ENCODE measurements around the gene PREB.
"Not testable (repeated sequence)": the region's sequence is repeated elsewhere in the genome, so short reads cannot be mapped to it uniquely, and the experiment has no call there.

The PREB gene

DNA sequence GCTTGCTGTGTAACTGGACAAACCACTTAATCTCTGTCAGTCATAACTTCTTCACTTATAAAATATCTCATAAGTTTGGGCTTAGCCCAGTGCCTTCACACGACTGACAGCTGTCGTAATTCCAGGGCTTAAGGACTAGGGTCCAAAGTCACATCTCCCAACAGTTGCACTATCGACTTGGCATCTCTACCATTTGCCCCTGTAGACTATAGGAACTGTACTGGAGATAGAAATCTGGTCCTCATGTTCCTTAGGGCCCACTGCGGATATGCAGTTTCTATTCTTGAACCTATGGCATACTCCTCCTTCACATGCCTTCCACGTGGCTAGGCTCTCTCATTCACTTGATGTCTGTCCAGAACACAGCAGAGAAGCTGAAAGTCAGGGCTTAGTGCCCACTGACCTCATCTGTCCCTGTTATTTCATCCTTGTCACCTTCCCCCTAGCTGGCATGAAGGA lies 8.2 kb downstream of the PREB start:
- TF ChIP-seq, protein P1, sequence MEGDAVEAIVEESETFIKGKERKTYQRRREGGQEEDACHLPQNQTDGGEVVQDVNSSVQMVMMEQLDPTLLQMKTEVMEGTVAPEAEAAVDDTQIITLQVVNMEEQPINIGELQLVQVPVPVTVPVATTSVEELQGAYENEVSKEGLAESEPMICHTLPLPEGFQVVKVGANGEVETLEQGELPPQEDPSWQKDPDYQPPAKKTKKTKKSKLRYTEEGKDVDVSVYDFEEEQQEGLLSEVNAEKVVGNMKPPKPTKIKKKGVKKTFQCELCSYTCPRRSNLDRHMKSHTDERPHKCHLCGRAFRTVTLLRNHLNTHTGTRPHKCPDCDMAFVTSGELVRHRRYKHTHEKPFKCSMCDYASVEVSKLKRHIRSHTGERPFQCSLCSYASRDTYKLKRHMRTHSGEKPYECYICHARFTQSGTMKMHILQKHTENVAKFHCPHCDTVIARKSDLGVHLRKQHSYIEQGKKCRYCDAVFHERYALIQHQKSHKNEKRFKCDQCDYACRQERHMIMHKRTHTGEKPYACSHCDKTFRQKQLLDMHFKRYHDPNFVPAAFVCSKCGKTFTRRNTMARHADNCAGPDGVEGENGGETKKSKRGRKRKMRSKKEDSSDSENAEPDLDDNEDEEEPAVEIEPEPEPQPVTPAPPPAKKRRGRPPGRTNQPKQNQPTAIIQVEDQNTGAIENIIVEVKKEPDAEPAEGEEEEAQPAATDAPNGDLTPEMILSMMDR (IDR thresholded peaks at IDR 0.05; ENCODE audit: control insufficient read depth, insufficient read depth, low read depth, low read length, missing control alignments), result no peak
- H3K4me3 ChIP-seq (ENCODE audit: control insufficient read depth, low read depth, low read length), result no peak overlapping the region
- DNase-seq (ENCODE audit: low read depth), result no peak

DNA sequence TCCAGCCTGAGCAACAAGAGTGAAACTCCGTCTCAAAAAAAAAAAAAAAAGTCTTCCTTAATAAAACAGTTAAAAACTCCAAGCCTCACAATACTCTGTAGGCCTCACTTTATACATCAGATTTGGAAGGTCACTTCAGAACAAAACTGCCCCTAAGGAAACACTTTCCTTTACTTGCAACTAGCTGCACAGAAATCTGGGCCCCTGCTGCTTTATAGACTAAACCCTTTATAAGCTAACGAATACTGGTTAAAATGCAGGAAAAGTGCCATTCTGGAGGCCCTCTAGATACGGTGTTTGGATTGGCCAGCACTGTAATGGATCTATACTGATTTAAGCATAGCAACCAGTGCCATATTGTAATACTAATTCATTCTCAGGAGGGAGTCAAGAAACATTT lies 9.3 kb downstream of the PREB start:
- DNase-seq (ENCODE audit: low read depth), result no peak
- TF ChIP-seq, protein P1 (IDR thresholded peaks at IDR 0.05; ENCODE audit: control insufficient read depth, insufficient read depth, low read depth, low read length, missing control alignments), result no peak
- no peak overlapping the region for H3K4me3 ChIP-seq (ENCODE audit: control insufficient read depth, low read depth, low read length)

DNA sequence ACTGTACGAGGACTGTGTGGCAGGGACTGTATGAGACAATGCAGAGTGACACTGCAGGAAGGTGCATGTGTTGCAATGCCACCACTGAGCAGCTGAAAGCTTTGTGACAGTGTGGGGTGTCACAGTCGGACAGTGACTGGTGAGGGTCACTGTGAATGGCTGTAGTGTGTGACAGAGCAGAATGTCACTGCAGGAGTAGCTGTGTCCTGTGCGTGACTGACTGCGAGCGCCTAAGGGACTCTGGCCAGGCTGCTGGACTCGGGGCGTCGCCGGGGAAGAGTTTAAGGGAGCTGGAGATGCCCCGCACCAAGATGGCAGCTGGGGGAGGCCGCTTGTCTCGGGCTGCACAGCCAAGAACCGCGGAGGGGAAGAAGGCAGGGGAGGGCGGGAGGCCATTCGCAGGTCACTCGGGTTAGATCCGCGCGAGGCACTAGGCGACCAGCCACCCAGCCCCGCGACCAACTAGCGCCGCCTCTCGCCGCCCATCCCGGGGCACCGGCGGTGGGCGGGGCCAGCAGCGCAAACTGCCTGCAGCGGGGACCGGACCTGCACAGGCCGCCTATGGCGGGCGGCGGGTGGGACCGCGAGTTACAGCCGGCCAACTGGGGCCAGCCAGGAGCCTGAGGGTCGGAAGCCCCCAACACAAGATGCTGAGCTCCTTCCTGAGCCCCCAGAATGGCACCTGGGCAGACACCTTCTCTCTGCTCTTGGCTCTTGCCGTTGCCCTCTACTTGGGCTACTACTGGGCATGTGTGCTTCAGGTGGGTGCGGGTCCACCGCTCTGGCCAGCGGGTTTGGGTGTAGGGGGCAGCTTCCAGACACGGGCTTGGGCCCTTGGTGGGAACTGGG lies 10.9 kb downstream of the PREB start, which contains the start of gene ABHD1:
ABHD1 (plus strand) TSS at position 514 of the 849 bp plus-strand sequence; CDS start at position 648, 134 bp downstream.
- TF ChIP-seq, protein P1 (IDR thresholded peaks at IDR 0.05; ENCODE audit: control insufficient read depth, insufficient read depth, low read depth, low read length, missing control alignments), result no peak
- peak within 1 kb of the TSS; percentile 55 for H3K4me3 ChIP-seq (ENCODE audit: control insufficient read depth, low read depth, low read length)
- DNase-seq (ENCODE audit: low read depth), result no peak

DNA sequence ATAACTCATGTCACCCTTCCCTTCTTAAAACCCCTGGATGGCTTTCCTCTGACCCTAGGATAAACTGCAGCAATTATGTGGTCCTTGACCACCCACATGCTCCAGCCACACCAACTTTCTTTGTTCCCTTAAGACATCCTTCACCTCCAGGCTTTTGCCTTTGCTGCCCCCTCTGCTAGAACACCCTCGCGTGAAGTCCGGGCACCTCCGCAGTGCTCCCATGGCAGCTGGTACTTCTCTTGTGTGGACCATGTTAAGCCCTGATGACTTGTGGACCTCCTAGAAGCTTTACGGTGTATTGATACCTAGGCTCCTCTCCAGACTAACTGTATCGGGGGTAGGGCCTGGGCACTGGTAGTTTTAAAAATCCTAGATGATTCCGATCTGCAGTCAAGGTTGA lies 11.6 kb downstream of the PREB start:
- no peak for DNase-seq (ENCODE audit: low read depth)
- H3K4me3 ChIP-seq (ENCODE audit: control insufficient read depth, low read depth, low read length), result no peak overlapping the region
- TF ChIP-seq, protein P1 (IDR thresholded peaks at IDR 0.05; ENCODE audit: control insufficient read depth, insufficient read depth, low read depth, low read length, missing control alignments), result no peak

DNA sequence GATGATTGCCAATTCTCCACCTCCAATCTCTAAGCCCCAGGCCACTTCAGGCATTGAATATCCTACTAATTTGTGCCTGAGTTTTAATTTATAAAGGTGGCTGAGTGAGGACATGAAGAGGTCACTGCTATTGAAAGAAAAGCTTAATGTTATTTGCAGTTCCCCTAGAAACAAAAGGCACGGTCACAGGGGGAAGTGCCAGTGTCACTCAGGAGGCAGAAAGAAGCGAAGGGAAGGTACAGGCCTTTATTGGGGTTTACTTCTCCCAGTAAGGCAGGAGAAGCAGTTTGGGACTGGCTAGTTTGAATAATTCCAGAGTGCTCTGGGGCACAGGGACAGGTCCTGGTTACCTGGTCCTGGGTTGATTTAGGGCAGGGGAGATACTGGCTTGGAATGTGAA lies 12.5 kb downstream of the PREB start:
- DNase-seq (ENCODE audit: low read depth), result no peak
- no peak overlapping the region for H3K4me3 ChIP-seq (ENCODE audit: control insufficient read depth, low read depth, low read length)
- TF ChIP-seq, protein P1 (IDR thresholded peaks at IDR 0.05; ENCODE audit: control insufficient read depth, insufficient read depth, low read depth, low read length, missing control alignments), result no peak

DNA sequence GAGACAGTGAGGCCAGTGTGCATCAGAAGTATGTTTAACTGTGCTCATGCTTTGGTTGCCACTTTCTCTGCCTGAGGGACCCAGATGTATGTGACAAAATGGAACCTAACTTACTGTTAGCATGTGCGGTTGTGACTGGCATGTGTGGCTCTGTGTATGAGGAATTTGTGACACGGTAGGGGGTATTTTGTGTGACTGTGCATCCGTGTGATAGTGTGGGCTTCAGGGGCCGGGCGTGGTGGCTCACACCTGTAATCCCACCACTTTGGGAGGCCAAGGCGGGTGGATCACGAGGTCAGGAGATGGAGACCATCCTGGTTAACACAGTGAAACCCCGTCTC lies 15.1 kb downstream of the PREB start:
- DNase-seq (ENCODE audit: low read depth), result not testable (repeated sequence)
- peak overlapping the region; percentile 30; the same call in 1 of the 2 replicates for H3K4me3 ChIP-seq (ENCODE audit: control insufficient read depth, low read depth, low read length)

DNA sequence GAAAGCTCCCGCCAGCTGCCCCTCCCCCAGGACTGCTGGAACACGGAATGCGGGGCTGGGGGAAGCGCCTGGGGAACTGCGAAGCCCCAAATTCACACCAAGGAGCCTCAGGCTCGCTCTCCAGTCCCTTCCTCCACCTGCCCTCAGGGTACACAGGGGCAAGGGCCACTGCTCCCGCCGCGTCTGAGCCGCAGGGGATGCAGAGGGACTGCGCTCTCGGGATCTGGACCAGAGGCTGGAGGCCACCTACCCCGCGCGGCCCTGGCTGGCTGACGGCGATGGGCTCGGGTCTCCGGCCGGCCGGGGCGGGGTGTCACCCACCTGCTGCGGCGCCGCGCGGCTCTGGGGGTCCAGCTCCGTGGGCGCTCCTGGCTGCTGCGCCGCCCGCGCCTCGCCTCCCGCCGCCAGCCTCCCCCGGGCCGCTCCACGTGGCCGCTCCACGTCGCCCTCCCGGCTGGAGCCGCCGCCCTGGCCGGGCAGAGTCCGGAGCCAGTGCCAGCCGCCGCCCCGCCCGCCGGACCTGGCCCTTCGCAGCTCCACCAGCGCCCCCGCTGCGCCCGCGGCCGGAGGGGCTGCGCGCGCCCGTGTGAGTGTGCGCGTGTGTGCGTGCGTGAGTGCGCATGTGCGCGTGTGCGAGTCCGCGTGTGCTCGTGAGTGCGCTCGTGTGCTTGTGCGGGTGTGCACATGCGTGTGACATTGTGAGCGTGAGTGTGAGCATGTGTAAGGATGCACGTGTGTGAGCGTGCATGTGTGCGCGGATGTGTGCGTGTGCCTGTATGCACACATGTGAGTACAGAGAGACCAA lies 15.7 kb downstream of the PREB start, which contains the start of gene CGREF1:
CGREF1 (minus strand) TSS at position 604 of the 805 bp plus-strand sequence. CDS start 14,762 bp downstream, outside the sequence.
- TF ChIP-seq, protein P1 (IDR thresholded peaks at IDR 0.05; ENCODE audit: control insufficient read depth, insufficient read depth, low read depth, low read length, missing control alignments), result no peak
- no peak for DNase-seq (ENCODE audit: low read depth)

More for the DNA sequence above, 15.7 kb downstream of the PREB start, which contains the start of gene CGREF1:
- H3K4me3 ChIP-seq (ENCODE audit: control insufficient read depth, low read depth, low read length), result peak within 1 kb of the TSS; percentile 47

Measured in AG09309 (cell line).